HEK293T (cell line): ENCODE measurements around the gene EIF5A.

Experiments
- CTCF ChIA-PET: fragments of 350-600 bp; formaldehyde crosslinking; extraction: SDS; loops from one replicate; lab custom pipeline; 2021; ENCODE audit warnings: antibody characterized with exemption, inconsistent platforms; lab: Yijun Ruan, JAX
- POLR2A ChIA-PET: fragments of 350-600 bp; formaldehyde crosslinking; extraction: SDS; loops from one replicate; lab custom pipeline; 2020; ENCODE audit warnings: antibody characterized with exemption, inconsistent platforms; lab: Yijun Ruan, JAX
- DNase-seq: peaks from one replicate; pipeline ENCODE4 v3.0.0; 2012; ENCODE audit warnings: mixed read lengths; ENCODE audit errors: extremely low spot score
- ARNT ChIP-seq: fragments of 450-650 bp; IDR thresholded peaks from 2 replicates; pipeline ENCODE4 v1.6.1; 2017; ENCODE audit warnings: mild to moderate bottlenecking
- BHLHE40 ChIP-seq: fragments of 450-650 bp; IDR thresholded peaks from 2 replicates; pipeline ENCODE4 v1.6.1; 2016; ENCODE audit warnings: mild to moderate bottlenecking, moderate library complexity, borderline replicate concordance
- CTBP1 ChIP-seq: fragments of 450-650 bp; IDR thresholded peaks from 2 replicates; pipeline ENCODE4 v1.6.1; 2016; ENCODE audit warnings: borderline replicate concordance
- ELF4 ChIP-seq: fragments of 450-650 bp; IDR thresholded peaks from 2 replicates; pipeline ENCODE4 v1.6.1; 2017; ENCODE audit warnings: antibody characterized with exemption
- FOXA1 ChIP-seq: fragments of 450-650 bp; IDR thresholded peaks from 2 replicates; pipeline ENCODE4 v1.6.1; 2016; ENCODE audit warnings: mild to moderate bottlenecking
- FOXK2 ChIP-seq: fragments of 450-650 bp; IDR thresholded peaks from 2 replicates; pipeline ENCODE4 v1.6.1; 2016; ENCODE audit warnings: mild to moderate bottlenecking
- FOXM1 ChIP-seq: fragments of 450-650 bp; IDR thresholded peaks from 2 replicates; pipeline ENCODE4 v1.6.1; 2017; ENCODE audit warnings: mild to moderate bottlenecking, borderline replicate concordance
- HDGF ChIP-seq: fragments of 450-650 bp; IDR thresholded peaks from 2 replicates; pipeline ENCODE4 v1.6.1; 2017; ENCODE audit warnings: antibody characterized with exemption, borderline replicate concordance
- L3MBTL2 ChIP-seq: fragments of 450-650 bp; conservative IDR thresholded peaks from 2 replicates; pipeline ENCODE4 v1.6.1; 2016; ENCODE audit warnings: mild to moderate bottlenecking
- LEF1 ChIP-seq: fragments of 450-650 bp; IDR thresholded peaks from 2 replicates; pipeline ENCODE4 v1.6.1; 2017; ENCODE audit warnings: mild to moderate bottlenecking, borderline replicate concordance
- NFRKB ChIP-seq: fragments of 450-650 bp; IDR thresholded peaks from 2 replicates; pipeline ENCODE4 v1.6.1; 2016; ENCODE audit warnings: mild to moderate bottlenecking, moderate library complexity
- PKNOX1 ChIP-seq: fragments of 450-650 bp; IDR thresholded peaks from 2 replicates; pipeline ENCODE4 v1.6.1; 2016
- SP1 ChIP-seq: fragments of 450-650 bp; IDR thresholded peaks from 2 replicates; pipeline ENCODE4 v1.6.1; 2017
- SUZ12 ChIP-seq: fragments of 450-650 bp; IDR thresholded peaks from 2 replicates; pipeline ENCODE4 v1.6.1; 2016; ENCODE audit warnings: mild to moderate bottlenecking
- TARDBP ChIP-seq: fragments of 450-650 bp; IDR thresholded peaks from 2 replicates; pipeline ENCODE4 v1.6.1; 2016
- ZNF384 ChIP-seq: fragments of 450-650 bp; IDR thresholded peaks from 2 replicates; pipeline ENCODE4 v1.6.1; 2016

The EIF5A gene

GRCh38 chr17:7261379-7262191, 45.8 kb upstream of the EIF5A start:
- TF ChIP-seq L3MBTL2, result no peak
- no peak for TF ChIP-seq NFRKB
- TF ChIP-seq CTBP1, result no peak
- TF ChIP-seq ARNT, result no peak
- no peak for TF ChIP-seq TARDBP
- TF ChIP-seq FOXM1, result no peak
- no peak for TF ChIP-seq FOXK2
- no peak for TF ChIP-seq BHLHE40
- TF ChIP-seq PKNOX1, result no peak
- TF ChIP-seq LEF1, result no peak
- no peak for TF ChIP-seq HDGF
- TF ChIP-seq SUZ12, result no peak
- TF ChIP-seq FOXA1, result no peak
- TF ChIP-seq SP1, result no peak
- ChIA-PET CTCF (no interaction called here), POLR2A (interaction anchor here (1.2 kb wide), 1 partner anchor 40 kb away, joined by 3 read pairs; no protein-coding TSS in a partner anchor)
- no peak for DNase-seq

- TF ChIP-seq PKNOX1 (no peak), ELF4 (no peak), FOXA1 (no peak), HDGF (no peak)
- DNase-seq, result no peak
- CTCF ChIA-PET, result no interaction called here
- POLR2A ChIA-PET, result interaction anchor here (1.2 kb wide), 1 partner anchor 41 kb away, joined by 3 read pairs; no protein-coding TSS in a partner anchor
Observed at GRCh38 chr17:7262192-7262934, 45.1 kb upstream of the EIF5A start, which contains the start of gene CLDN7. Gene CLDN7, minus strand, starts transcription at chr17:7262478. Its CDS starts 435 bp downstream, at chr17:7262043.

GRCh38 chr17:7262935-7263800, 44.3 kb upstream of the EIF5A start:
- ChIA-PET CTCF (no interaction called here), POLR2A (interaction anchor here (0.7 kb wide), 1 partner anchor 41 kb away, joined by 3 read pairs; no protein-coding TSS in a partner anchor)
- TF ChIP-seq ELF4, result no peak
- no peak for TF ChIP-seq PKNOX1
- no peak for TF ChIP-seq HDGF
- no peak for TF ChIP-seq FOXK2
- no peak for TF ChIP-seq SUZ12
- DNase-seq, result no peak

GRCh38 chr17:7263801-7264078, 43.7 kb upstream of the EIF5A start:
- no peak for DNase-seq
- CTCF ChIA-PET, result interaction anchor here (0.6 to 1.2 kb wide), 3 partner anchors 16 to 341 kb away, joined by 3 to 6 read pairs (median 3); no protein-coding TSS in a partner anchor
- TF ChIP-seq SP1, result no peak
- TF ChIP-seq FOXM1, result no peak
- TF ChIP-seq BHLHE40, result no peak
- TF ChIP-seq HDGF, result no peak
- TF ChIP-seq L3MBTL2, result no peak
- TF ChIP-seq FOXA1, result no peak
- no peak for TF ChIP-seq ELF4
- no peak for TF ChIP-seq ZNF384
- no peak for TF ChIP-seq ARNT
- TF ChIP-seq FOXK2, result no peak
- no peak for TF ChIP-seq CTBP1
- POLR2A ChIA-PET, result interaction anchor here (0.7 to 1.3 kb wide), 2 partner anchors 24 to 42 kb away, joined by 3 to 4 read pairs; partner anchors contain the start of gene PHF23

- no peak for DNase-seq
- TF ChIP-seq LEF1, result no peak
- TF ChIP-seq FOXM1, result no peak
- TF ChIP-seq SP1, result no peak
- no peak for TF ChIP-seq TARDBP
- TF ChIP-seq NFRKB, result no peak
- no peak for TF ChIP-seq BHLHE40
- no peak for TF ChIP-seq ELF4
- no peak for TF ChIP-seq CTBP1
- TF ChIP-seq HDGF, result no peak
- TF ChIP-seq ARNT, result no peak
- no peak for TF ChIP-seq ZNF384
- TF ChIP-seq FOXK2, result no peak
- no peak for TF ChIP-seq SUZ12
- TF ChIP-seq PKNOX1, result no peak
- no peak for TF ChIP-seq FOXA1
- TF ChIP-seq L3MBTL2, result no peak
- CTCF ChIA-PET, result no interaction called here
- POLR2A ChIA-PET, result interaction anchor here (1.0 kb wide), 1 partner anchor 137 kb away, joined by 3 read pairs; the partner anchor contains the start of gene TMEM256
Observed at GRCh38 chr17:7266784-7267183, 40.6 kb upstream of the EIF5A start.
